ENCODE results near the gene AURKAIP1.

- no peak for TF ChIP-seq KDM5A (IDR thresholded peaks at IDR 0.05; ENCODE audit: borderline replicate concordance, low read length)
- no peak for TF ChIP-seq CTCF (CRISPR knock-in tag; IDR thresholded peaks at IDR 0.05)
- no peak for TF ChIP-seq ZNF24 (IDR thresholded peaks at IDR 0.05)
- TF ChIP-seq ZNF326 (CRISPR knock-in tag; IDR thresholded peaks at IDR 0.05; ENCODE audit: borderline replicate concordance): no peak
- TF ChIP-seq, protein P1, sequence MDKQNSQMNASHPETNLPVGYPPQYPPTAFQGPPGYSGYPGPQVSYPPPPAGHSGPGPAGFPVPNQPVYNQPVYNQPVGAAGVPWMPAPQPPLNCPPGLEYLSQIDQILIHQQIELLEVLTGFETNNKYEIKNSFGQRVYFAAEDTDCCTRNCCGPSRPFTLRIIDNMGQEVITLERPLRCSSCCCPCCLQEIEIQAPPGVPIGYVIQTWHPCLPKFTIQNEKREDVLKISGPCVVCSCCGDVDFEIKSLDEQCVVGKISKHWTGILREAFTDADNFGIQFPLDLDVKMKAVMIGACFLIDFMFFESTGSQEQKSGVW (CRISPR knock-in tag; IDR thresholded peaks at IDR 0.05; ENCODE audit: borderline replicate concordance): no peak
- TF ChIP-seq NR3C1 (CRISPR knock-in tag; IDR thresholded peaks at IDR 0.05): no peak
Measured at GRCh38 chr1:1345860-1346500, 29.0 kb downstream of the AURKAIP1 start.
